T-cell (primary cell): ENCODE measurements around the gene RTP2. TPM values are rescaled to one million over a fixed set of nuclear protein-coding genes. Genes with fewer than 3 reads are reported as not detected.

ENCODE experiments used
- ATAC-seq, 4 experiments: fragments of 200-7000 bp in 3 of 4; fragments of 150-1000 bp in 1 of 4; cut with Tn5 transposase; replicated peaks in 1 of 4; 1 replicate in 3 of 4; 2 replicates in 1 of 4; pipeline ENCODE4 v1.10.0; 2021; ENCODE audit warnings: moderate library complexity in 3 of 4, mild to moderate bottlenecking in 2 of 4, moderate number of reproducible peaks in 1 of 4
- CTCF ChIA-PET, 2 donors: fragments of 300-600 bp; sonication (Branson Sonifier 250); formaldehyde crosslinking; loops; one replicate each; lab custom pipeline; 2022; ENCODE audit warnings: antibody characterized with exemption in 2 of 2; lab: Charles Lee
- POLR2A ChIA-PET, 2 donors: fragments of 300-600 bp; sonication (Branson Sonifier 250); formaldehyde crosslinking; loops; one replicate each; lab custom pipeline; 2022; ENCODE audit warnings: antibody characterized with exemption in 2 of 2; lab: Charles Lee
- DNase-seq, 35 experiments: peaks; one replicate each; pipeline versions ENCODE4 v3.0.0 to v3.0.0-alpha.2; 2013 to 2023
- H3K27ac ChIP-seq: one replicate; pipeline ENCODE4 v1.5.1; 2013; ENCODE audit warnings: low read length
- H3K27me3 ChIP-seq, 2 experiments: replicated peaks in 1 of 2; 1 replicate in 1 of 2; 2 replicates in 1 of 2; pipeline versions ENCODE4 v1.6.1 to v1.7.0; 2013; ENCODE audit warnings: low read length in 1 of 2, mixed read lengths in 1 of 2; ENCODE audit not compliant: control insufficient read depth in 2 of 2, insufficient read depth in 2 of 2; ENCODE audit errors: extremely low read depth in 1 of 2
- H3K36me3 ChIP-seq, 2 donors: 1 replicate in 1 of 2; 2 replicates in 1 of 2; pipeline versions ENCODE4 v1.6.1 to v1.7.0; 2013; ENCODE audit warnings: low read length in 1 of 2; ENCODE audit not compliant: control insufficient read depth in 2 of 2, insufficient read depth in 1 of 2; ENCODE audit errors: extremely low read depth in 1 of 2
- H3K4me1 ChIP-seq, 2 experiments: 1 replicate in 1 of 2; 2 replicates in 1 of 2; pipeline versions ENCODE4 v1.6.1 to v1.7.0; 2013; ENCODE audit warnings: low read length in 2 of 2, mixed read lengths in 1 of 2; ENCODE audit not compliant: insufficient read depth in 2 of 2, control insufficient read depth in 1 of 2; ENCODE audit errors: extremely low read depth in 1 of 2
- H3K4me3 ChIP-seq, 2 donors: 1 replicate in 1 of 2; 2 replicates in 1 of 2; pipeline versions ENCODE4 v1.5.1 to v1.7.0; 2013; ENCODE audit warnings: mild to moderate bottlenecking in 2 of 2, low read length in 1 of 2, moderate library complexity in 1 of 2; ENCODE audit not compliant: control insufficient read depth in 1 of 2; ENCODE audit errors: extremely low read depth in 1 of 2
- H3K9me3 ChIP-seq: 2 replicates; pipeline ENCODE4 v1.7.0; 2013
- H3K27ac Mint-ChIP-seq, 2 donors: one replicate each; pipeline ENCODE4 v1.8.0; 2020 to 2021; ENCODE audit warnings: mild to moderate bottlenecking in 2 of 2, mixed read lengths in 2 of 2
- H3K27me3 Mint-ChIP-seq, 2 donors: one replicate each; pipeline ENCODE4 v1.8.0; 2021 to 2022; ENCODE audit warnings: mixed read lengths in 2 of 2
- H3K36me3 Mint-ChIP-seq: one replicate; pipeline ENCODE4 v1.8.0; 2021; ENCODE audit warnings: mixed read lengths
- H3K4me1 Mint-ChIP-seq, 3 donors: one replicate each; pipeline ENCODE4 v1.8.0; 2020 to 2022; ENCODE audit warnings: mixed read lengths in 3 of 3, mild to moderate bottlenecking in 1 of 3
- H3K4me3 Mint-ChIP-seq, 3 donors: one replicate each; pipeline ENCODE4 v1.8.0; 2020 to 2022; ENCODE audit warnings: mild to moderate bottlenecking in 3 of 3, mixed read lengths in 3 of 3, moderate library complexity in 3 of 3
- H3K9me3 Mint-ChIP-seq, 3 donors: one replicate each; pipeline ENCODE4 v1.8.0; 2020 to 2022; ENCODE audit warnings: mixed read lengths in 3 of 3
- WGBS: methylation state at CpG from one replicate; pipeline ENCODE4 v1.1.5; 2013; ENCODE audit warnings: missing lambda C conversion rate; ENCODE audit not compliant: insufficient coverage; 5-methylcytosine and 5-hydroxymethylcytosine counted together
- total RNA-seq, 35 experiments: library from RNA in 6 of 35; stranded (reverse) in 6 of 35; fragments of 120-200 nt in 1 of 35; gene quantifications; one replicate each; pipeline versions ENCODE4 v1.2.1 to v1.2.4 and lab custom pipeline; 2013 to 2026

RTP2 gene
- total RNA-seq, 5 donors from 2014 or later (not counting 1 experiment from before 2014, with no cell fraction given) = not detected

DNA sequence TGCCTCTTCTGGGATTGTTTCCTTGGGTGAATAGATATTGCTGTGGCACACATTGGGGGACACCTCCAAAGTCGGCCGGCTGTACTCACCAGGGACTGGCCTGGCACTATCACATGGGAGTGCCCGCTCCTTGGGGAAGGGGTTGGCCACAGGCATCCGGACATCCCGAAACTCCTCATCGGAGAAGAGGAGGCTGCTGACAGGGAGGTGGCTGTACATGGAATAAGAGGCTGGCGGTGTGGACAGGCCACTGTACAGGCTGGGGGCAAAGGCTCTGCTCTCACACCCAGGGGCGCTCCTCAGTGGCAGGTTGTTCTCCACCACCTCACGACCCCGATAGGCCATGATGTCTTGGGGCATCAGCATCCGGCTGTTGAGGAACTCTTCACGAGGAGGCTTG is 27.2 kb upstream of the RTP2 start:
- DNase-seq = no peak
- Mint-ChIP-seq H3K4me1 (no peaks in the 10 kb centered on the region), H3K4me3 (no peak overlapping the region), H3K36me3 (peaks cover 75% of the 10 kb centered on the region), H3K27me3 (no peaks in the 10 kb centered on the region), H3K9me3 (no peaks in the 10 kb centered on the region), H3K27ac (no peak overlapping the region)
- no peak for ATAC-seq
- 98% methylated on average over 10 of the region's 12 CpGs for WGBS
- H3K27me3 ChIP-seq = no peaks in the 10 kb centered on the region
- H3K27ac ChIP-seq = no peak overlapping the region
- ChIA-PET CTCF (interaction anchor here (0.7 to 1.0 kb wide), 2 partner anchors 9 to 21 kb away, joined by 3 read pairs; no protein-coding TSS in a partner anchor), POLR2A (no interaction called here)
- no peaks in the 10 kb centered on the region for H3K9me3 ChIP-seq
- H3K4me1 ChIP-seq = no peaks in the 10 kb centered on the region
- no peak overlapping the region for H3K4me3 ChIP-seq
- peaks cover 15 to 75% of the 10 kb centered on the region in 2 donors for H3K36me3 ChIP-seq

DNA sequence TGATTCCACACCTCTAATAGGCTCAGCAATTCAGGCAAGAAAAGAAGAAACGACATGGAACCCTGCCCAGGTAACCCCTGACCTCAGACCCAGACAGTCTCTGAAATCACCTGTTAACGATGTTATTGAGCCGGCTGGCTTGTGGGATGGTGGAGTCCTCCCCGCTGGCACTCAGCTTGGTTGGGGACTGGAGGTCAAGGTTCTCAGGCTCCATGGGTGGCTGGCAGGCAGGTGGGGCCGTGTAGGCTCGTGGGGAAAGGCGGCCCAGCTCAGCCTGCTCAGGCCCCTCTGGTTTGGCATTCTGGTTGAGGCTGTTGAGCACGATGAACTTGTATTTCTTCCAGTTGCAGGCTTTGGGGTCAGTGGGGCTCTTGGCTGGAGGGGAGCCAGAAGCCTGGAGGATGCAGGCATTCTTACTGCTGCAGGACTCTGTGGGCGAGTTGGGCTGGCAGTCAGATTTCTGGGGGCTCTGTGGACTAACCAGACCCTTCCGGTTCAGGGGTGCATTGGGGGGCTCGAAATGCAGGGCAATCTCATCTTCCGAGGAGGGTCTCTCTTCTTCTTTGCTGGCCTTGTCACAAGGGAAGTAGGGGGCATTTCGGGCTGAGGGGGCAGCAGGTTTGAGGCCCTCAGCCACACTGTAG is 26.7 kb upstream of the RTP2 start:
- H3K27me3 Mint-ChIP-seq = no peaks in the 10 kb centered on the region
- peaks cover 80% of the 10 kb centered on the region for H3K36me3 Mint-ChIP-seq
- ChIA-PET CTCF (no interaction called here), POLR2A (no interaction called here)
- Histone ChIP-seq H3K27ac (no peak overlapping the region), H3K4me3 (no peak overlapping the region), H3K36me3 (peaks cover 17 to 77% of the 10 kb centered on the region in 2 donors), H3K4me1 (no peaks in the 10 kb centered on the region), H3K9me3 (no peaks in the 10 kb centered on the region), H3K27me3 (no peaks in the 10 kb centered on the region)
- H3K27ac Mint-ChIP-seq = no peak overlapping the region
- ATAC-seq = no peak
- no peak overlapping the region for H3K4me3 Mint-ChIP-seq
- DNase-seq = no peak
- whole genome bisulfite sequencing = 94% methylated on average over 6 of the region's 13 CpGs
- no peaks in the 10 kb centered on the region for H3K9me3 Mint-ChIP-seq
- no peaks in the 10 kb centered on the region for H3K4me1 Mint-ChIP-seq

DNA sequence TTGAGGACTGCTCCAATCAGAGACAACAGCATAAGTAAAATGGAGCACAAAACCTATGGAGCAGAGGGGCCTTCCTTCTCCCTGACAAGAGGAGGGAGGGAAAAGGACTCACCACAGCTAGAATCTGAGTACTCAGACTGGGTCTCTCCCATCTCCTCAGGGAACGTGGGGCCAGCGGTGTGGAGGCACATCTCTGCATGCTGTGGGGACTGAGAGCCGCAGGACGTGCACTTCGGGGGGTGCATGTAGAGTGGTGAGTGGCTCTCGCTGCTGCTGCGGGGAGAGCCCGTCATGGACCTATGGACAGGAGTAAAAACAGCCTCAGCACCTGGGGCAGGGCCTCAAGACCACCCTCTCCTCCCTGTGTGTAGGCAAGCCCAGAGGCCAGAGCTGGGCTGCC is 25.9 kb upstream of the RTP2 start:
- H3K36me3 ChIP-seq = peaks cover 17 to 78% of the 10 kb centered on the region in 2 donors

DNA sequence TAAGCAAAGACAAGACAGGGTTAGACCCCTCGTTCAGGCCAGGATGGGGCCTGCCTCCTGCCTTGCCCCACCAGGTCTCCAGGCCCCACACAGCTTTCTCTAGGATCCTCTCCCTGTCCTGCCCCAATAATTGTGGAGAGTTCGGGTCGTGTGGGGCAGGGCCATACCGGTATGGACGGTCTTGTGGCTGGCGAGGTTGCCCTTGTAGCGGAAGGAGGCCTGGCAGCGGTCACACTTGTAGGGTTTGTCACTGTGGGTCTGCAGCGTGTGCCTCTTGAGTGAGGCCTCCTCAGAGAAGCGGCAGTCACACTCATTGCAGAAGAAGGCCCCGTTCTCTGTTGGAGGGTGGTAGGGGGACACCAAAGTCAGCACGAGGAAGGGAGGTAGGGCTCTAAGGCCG is 24.2 kb upstream of the RTP2 start:
- Histone ChIP-seq H3K4me3 (no peak overlapping the region), H3K9me3 (no peaks in the 10 kb centered on the region), H3K27me3 (no peaks in the 10 kb centered on the region), H3K27ac (no peak overlapping the region), H3K36me3 (peaks cover 17 to 83% of the 10 kb centered on the region in 2 donors), H3K4me1 (no peaks in the 10 kb centered on the region)
- H3K27ac Mint-ChIP-seq = no peak overlapping the region
- DNase-seq = no peak
- no peak overlapping the region for H3K4me3 Mint-ChIP-seq
- H3K27me3 Mint-ChIP-seq = no peaks in the 10 kb centered on the region
- ChIA-PET POLR2A (interaction anchor here in 1 of 2 donors (0.5 kb wide), 1 partner anchor 11 kb away, joined by 6 read pairs; no protein-coding TSS in a partner anchor), CTCF (no interaction called here)
- H3K4me1 Mint-ChIP-seq = no peaks in the 10 kb centered on the region
- peaks cover 85% of the 10 kb centered on the region for H3K36me3 Mint-ChIP-seq
- H3K9me3 Mint-ChIP-seq = no peaks in the 10 kb centered on the region
- 93% methylated on average over 9 of the region's 13 CpGs for WGBS
- no peak for ATAC-seq

More for the DNA sequence above, 25.9 kb upstream of the RTP2 start:
- Histone ChIP-seq H3K27me3 (no peaks in the 10 kb centered on the region), H3K9me3 (no peaks in the 10 kb centered on the region), H3K27ac (no peak overlapping the region), H3K4me3 (no peak overlapping the region), H3K4me1 (no peaks in the 10 kb centered on the region)
- no peak overlapping the region for H3K4me3 Mint-ChIP-seq
- ChIA-PET POLR2A (no interaction called here), CTCF (no interaction called here)
- WGBS = 96% methylated on average over 5 of the region's 8 CpGs
- peaks cover 81% of the 10 kb centered on the region for H3K36me3 Mint-ChIP-seq
- H3K4me1 Mint-ChIP-seq = no peaks in the 10 kb centered on the region
- no peak overlapping the region for H3K27ac Mint-ChIP-seq
- no peaks in the 10 kb centered on the region for H3K9me3 Mint-ChIP-seq
- DNase-seq (no peak), ATAC-seq (no peak)
- no peaks in the 10 kb centered on the region for H3K27me3 Mint-ChIP-seq

DNA sequence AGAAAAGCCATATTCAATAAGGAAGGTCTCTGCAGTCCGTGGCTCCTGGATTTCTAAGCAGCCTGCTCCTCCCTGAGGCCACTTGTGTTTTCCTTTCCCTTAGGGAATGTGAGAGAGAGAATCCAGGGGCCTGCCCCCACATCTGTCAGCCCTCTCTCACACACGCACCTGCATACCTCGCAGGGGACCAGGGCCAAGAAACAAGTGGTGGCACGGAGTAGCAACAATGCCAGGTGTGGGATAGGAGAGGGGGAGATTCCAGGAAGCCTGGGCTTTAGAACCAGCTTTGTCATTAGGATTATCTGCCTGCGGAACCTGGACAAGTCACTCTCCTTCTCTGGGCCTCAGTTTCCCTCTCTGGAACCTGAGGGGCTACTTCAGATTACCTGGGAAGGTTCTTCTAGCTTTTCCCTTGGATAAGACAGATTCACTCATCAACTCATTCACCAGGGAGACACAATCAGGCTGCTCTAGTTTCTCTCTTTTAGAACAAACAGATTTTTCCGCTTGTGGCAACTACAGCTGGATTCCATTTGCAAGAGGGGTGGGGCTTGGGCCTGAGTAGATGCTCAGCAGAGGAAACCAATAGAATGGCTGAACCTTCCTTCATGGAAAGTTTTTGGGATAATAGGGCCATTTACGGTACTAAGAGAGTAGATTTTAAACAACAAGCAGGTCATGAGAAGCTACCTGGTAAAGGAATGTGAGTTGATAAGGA is 23.5 kb upstream of the RTP2 start:
- H3K36me3 Mint-ChIP-seq = peaks cover 83% of the 10 kb centered on the region
- ATAC-seq = no peak
- DNase-seq = no peak

DNA sequence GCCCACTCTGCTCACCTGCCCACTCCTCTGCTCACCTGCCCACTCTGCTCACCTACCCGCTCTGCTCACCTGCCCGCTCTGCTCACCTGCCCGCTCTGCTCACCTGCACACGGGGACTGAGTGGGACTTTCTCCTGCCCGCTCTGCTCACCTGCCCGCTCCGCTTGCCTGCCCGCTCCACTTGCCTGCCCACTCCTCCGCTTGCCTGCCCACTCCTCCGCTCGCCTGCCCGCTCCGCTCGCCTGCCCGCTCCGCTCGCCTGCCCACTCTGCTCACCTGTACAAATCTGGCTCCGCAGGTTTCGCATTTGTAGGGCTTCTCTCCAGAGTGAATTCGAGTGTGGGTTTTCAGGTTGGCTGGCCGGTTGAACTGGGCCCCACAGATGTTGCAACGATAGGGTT is 22.9 kb upstream of the RTP2 start:
- WGBS = 100% methylated on average over 17 of the region's 22 CpGs
- ATAC-seq (no peak), DNase-seq (no peak)
- peaks cover 82% of the 10 kb centered on the region for H3K36me3 Mint-ChIP-seq
- H3K4me1 ChIP-seq = no peaks in the 10 kb centered on the region
- no peaks in the 10 kb centered on the region for H3K9me3 Mint-ChIP-seq
- POLR2A ChIA-PET = no interaction called here
- H3K36me3 ChIP-seq = peaks cover 17 to 73% of the 10 kb centered on the region in 2 donors
- no peak overlapping the region for H3K4me3 ChIP-seq
- H3K27ac Mint-ChIP-seq = no peak overlapping the region
- H3K27me3 ChIP-seq = no peaks in the 10 kb centered on the region
- H3K4me1 Mint-ChIP-seq = no peaks in the 10 kb centered on the region
- no peak overlapping the region for H3K4me3 Mint-ChIP-seq
- CTCF ChIA-PET = interaction anchor here in 1 of 2 donors (0.9 kb wide), 1 partner anchor 1230 kb away, joined by 3 read pairs; no protein-coding TSS in a partner anchor
- no peak overlapping the region for H3K27ac ChIP-seq
- H3K27me3 Mint-ChIP-seq = no peaks in the 10 kb centered on the region
- no peaks in the 10 kb centered on the region for H3K9me3 ChIP-seq

More for the DNA sequence above, 23.5 kb upstream of the RTP2 start:
- CTCF ChIA-PET = interaction anchor here in 1 of 2 donors (0.9 kb wide), 1 partner anchor 1230 kb away, joined by 3 read pairs; no protein-coding TSS in a partner anchor
- Mint-ChIP-seq H3K4me1 (no peaks in the 10 kb centered on the region), H3K9me3 (no peaks in the 10 kb centered on the region), H3K27me3 (no peaks in the 10 kb centered on the region), H3K27ac (no peak overlapping the region), H3K4me3 (no peak overlapping the region)
- POLR2A ChIA-PET = interaction anchor here in 1 of 2 donors (0.5 kb wide), 1 partner anchor 12 kb away, joined by 6 read pairs; no protein-coding TSS in a partner anchor
- H3K36me3 ChIP-seq = peaks cover 17 to 79% of the 10 kb centered on the region in 2 donors
- no peaks in the 10 kb centered on the region for H3K9me3 ChIP-seq
- no peak overlapping the region for H3K27ac ChIP-seq
- 100% methylated on average over 1 of the region's 7 CpGs for WGBS
- no peak overlapping the region for H3K4me3 ChIP-seq
- H3K27me3 ChIP-seq = no peaks in the 10 kb centered on the region
- no peaks in the 10 kb centered on the region for H3K4me1 ChIP-seq
